ENCODE measurements around the gene CADM3. TPM values are rescaled to one million over a fixed set of nuclear protein-coding genes. Genes with fewer than 3 reads are reported as not detected.
A peak's percentile ranks its signal among the peaks of the same experiment; 100 is the strongest.

CADM3 gene
- polyA plus RNA-seq, 10 donors: 0.17 to 1.5 (median 0.62) TPM

- DNase-seq: peak in 1 of 3 donors; percentile 20
Measured at GRCh38 chr1:159172614-159173291, 1.3 kb downstream of the CADM3 start.

GRCh38 chr1:159173320-159173719, 1.9 kb downstream of the CADM3 start:
- no peak for DNase-seq

GRCh38 chr1:159175571-159175970, 4.2 kb downstream of the CADM3 start:
- DNase-seq: no peak

DNA sequence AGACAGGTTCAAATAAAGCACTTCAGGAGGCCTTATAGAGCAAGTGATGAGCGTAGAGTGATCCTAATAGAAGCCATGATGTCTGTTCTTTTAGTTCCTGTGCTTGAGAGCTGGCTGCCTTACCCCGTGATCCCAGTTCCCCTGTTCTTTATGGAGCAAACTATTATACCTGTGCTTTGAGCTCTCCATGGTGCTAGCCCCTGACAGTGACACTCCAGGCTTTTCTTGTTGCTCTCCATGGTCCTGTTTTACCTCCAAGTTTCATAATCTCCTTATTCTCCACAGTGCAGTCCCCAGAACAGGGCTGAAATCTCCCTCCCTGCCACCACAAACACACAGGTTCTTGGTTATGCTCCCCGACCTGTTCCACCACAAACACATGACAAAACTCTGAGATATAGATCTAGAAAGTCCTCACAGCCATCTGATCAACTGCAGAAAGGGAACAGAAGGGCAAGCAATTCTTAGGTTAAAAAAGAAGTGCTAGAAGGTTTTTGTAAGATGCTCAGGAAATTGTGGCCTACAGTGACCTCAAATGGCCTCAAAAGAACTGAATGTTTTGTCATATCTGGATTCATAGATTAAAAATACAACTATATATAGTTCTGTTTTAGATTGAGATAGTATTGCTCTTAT, 6.0 kb downstream of the CADM3 start:
- DNase-seq: peak; percentile 56 to 83 (median 76)

- DNase-seq: no peak
Measured at GRCh38 chr1:159179906-159180305, 8.5 kb downstream of the CADM3 start.

DNA sequence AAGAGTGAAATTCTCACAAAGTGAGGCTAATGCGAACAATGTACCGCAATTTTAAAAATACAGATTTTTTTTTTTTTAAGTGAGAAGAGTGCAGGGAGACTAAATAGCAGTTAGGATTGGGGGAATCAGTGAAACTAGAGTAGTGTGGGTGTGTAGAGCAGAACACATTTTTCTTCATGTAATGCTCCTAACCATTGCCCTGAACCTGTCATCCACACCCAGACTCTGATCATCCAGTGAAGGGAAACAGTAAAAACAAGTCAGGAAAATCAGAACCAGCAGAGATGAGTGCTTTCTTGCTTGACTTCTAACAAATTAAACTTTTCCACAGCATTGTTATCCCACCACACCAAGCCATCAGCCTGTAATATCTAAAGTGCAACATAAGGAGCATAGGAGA, 9.1 kb downstream of the CADM3 start:
- DNase-seq: no peak

DNA sequence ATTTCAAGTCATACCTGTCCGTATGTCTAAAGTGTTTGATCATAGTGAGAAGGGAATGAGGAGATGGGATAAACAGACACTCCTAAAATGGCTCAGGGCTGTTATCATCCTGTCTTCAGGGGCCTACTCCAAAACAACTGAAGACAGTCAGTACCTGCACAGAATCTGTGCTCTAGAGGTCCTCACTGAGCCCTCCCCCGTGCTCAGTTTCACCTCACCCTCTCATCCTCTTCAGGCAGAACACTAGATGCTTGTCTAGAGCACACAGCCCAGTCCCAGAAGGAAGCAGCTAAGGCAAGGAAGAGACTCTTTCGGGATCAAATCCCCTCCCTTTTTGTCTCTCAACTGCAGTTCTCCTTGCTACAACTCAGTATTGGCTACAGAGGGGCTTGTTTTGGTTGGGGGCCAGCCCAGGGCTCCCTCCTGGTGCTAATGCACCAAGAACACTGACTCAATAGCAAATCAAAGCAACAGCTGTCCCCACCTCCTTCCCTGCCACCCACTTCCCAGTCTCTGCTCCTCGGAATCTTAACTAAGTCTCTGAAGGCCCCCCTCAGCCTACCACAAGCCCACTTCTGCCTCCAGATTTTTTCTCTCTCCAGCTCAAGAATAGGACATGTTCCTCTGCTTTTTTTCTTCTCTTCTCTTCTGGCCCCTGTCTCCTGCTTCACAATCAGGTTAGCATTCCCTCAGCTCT, 10.1 kb downstream of the CADM3 start:
- no peak for DNase-seq

- no peak for DNase-seq
Measured at GRCh38 chr1:159184201-159184600, 12.8 kb downstream of the CADM3 start.

DNA sequence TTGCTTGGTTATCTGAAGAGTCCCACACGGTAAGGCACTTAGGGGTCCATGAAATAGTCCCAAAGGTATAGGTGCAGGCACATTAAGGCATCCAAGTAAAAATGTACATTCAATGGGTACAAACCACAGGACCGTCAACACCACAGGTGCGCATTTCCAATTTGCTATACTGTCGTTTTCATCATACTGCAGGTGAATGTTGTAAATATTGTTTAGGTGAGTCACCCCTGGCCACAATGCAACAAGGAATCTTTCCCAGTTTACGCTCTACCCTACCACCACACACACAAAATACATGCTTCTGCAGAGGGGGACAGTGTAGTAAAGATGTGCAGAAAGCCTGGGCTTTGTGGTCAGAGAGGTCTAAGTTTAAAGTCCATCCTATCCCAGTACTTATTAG, 13.7 kb downstream of the CADM3 start:
- DNase-seq: no peak

GRCh38 chr1:159187033-159187432, 15.6 kb downstream of the CADM3 start:
- DNase-seq: no peak

- peak in 1 of 3 donors; percentile 17 for DNase-seq
Measured at GRCh38 chr1:159187647-159188374, 16.4 kb downstream of the CADM3 start.

DNA sequence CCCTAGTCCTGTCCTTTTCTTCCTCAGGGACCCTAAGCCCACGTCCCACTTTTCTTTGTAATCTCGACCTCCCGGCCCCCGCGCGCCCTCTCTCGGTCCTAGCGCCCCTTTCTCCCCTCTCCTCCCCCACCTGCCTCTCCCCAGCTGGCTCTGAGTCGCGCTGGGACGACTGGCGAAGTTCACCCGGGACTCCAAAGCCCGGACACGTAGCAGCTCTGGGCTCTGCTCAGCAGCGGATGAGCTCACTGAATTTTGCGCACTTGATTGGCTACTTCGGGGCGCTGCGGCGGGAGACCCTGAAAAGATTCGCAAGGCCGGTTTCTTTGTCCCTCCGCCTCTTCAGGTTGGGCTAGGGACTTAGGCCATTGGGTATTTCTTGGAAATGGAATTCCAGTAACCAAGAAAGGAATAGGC, 17.0 kb downstream of the CADM3 start:
- DNase-seq: peak; percentile 33 to 83 (median 60)

DNA sequence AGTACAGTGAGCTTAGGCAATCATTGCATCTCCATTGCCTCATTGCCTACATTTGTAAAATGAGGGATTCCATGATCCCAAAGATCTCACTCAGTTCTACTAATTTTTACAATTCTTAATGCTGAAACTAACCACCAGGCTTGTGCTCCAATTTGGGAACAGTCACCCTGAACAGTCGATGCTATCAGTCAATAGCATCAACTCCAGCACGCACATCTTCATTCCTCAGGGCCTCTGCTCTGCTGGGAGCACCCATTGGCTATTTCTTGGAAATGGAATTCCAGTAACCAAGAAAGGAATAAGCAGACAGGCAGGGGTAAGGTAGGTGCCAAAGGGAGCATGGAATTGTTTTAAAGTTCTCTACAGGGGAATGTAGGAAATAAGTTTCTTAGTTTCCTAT, 19.0 kb downstream of the CADM3 start:
- DNase-seq: no peak

GRCh38 chr1:159196543-159196942, 25.1 kb downstream of the CADM3 start:
- no peak for DNase-seq

- DNase-seq: peak; percentile 64 to 82 (median 74)
Measured at GRCh38 chr1:159197561-159198557, 26.4 kb downstream of the CADM3 start.

GRCh38 chr1:159199901-159200300, 28.5 kb downstream of the CADM3 start:
- no peak for DNase-seq

DNA sequence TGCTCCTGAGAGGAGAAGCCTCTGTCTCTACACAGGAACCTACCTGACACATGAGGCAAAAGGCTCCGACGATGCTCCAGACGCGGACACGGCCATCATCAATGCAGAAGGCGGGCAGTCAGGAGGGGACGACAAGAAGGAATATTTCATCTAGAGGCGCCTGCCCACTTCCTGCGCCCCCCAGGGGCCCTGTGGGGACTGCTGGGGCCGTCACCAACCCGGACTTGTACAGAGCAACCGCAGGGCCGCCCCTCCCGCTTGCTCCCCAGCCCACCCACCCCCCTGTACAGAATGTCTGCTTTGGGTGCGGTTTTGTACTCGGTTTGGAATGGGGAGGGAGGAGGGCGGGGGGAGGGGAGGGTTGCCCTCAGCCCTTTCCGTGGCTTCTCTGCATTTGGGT, 29.4 kb downstream of the CADM3 start:
- DNase-seq: no peak

- no peak for DNase-seq
Measured at GRCh38 chr1:159201642-159202041, 30.2 kb downstream of the CADM3 start.

DNA sequence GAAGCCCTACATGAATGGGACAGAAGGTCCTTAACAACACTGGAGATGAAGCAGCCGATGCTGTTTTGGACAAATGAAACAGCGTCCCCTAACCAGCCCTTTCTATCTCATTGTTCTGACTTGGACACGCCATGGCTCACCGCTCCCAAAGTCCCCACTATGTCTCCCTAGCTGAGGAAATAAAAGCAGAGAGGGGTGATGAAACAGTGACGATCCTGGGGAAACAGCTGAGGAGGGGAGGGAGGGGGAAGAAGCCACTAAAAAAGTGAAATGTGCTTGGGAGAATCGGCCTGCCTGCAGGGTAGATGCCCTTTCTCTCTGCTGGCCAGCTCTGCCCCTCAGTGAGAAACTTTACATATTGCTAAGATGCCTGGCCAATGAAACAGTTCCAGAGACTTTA, 32.2 kb downstream of the CADM3 start:
- no peak for DNase-seq

DNA sequence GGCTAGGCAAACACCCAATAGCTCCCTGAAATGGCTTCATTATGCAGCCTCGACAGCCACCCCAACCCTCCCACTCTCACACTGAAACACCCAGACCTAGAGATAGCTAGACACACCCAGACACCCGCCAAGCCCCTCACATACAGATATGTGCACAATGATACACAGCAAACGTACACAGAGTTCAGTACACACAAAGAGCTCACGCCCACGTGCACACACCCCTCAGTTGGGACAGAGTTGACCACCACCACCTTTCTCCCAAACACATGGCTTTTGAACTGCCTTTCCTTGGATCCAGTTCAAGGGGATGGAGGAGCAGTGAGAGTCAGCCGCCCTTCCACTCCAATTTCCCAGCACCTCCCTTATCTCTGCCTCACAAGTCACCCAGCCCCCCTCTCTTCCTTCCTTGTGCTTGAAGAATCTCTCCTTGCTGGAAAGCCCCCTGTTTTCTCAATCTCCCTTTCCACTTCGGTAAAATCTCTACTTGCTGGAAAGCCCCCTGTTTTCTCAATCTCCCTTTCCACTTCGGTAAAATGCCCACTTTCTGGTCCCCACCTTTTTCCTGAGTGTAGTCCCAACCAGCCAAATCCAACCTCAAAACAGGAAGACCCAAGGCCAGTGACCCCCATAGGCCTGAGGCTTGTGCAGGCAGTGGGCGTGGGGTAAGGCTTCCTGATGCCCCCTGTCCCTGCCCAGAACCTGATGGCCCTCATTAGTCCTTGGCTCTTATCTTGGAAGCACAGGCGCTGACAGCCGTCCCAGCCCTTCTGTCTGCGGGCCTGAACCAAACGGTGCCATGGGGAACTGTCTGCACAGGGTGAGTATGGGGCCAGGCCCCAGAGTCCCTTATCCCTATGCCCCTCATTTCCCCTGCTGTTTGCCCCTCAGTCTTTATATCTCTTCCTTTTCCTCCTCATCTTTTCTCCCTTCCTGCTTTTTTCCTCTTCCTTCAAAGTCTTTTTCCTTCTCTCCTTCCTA, 33.0 kb downstream of the CADM3 start, which contains the start of gene ACKR1:
Gene ACKR1, plus strand, starts transcription at position 715 of the 981 bp plus-strand sequence. Its CDS starts 85 bp downstream, at position 800.
- no peak for DNase-seq
